OCI-M2 (cell line): ENCODE data around the gene COA7.
"Not testable (repeated sequence)": the region's sequence is repeated elsewhere in the genome, so short reads cannot be mapped to it uniquely, and the experiment has no call there.

Experiments used
- DNase-seq: peaks from one replicate; lab custom pipeline; 2025; ENCODE audit not compliant: unreplicated experiment; lab: John Stamatoyannopoulos, UW

COA7 gene

GRCh38 chr1:52697795-52698674, at the start of gene COA7:
Gene COA7, minus strand, starts transcription at chr1:52698347. Its CDS starts 21 bp downstream, at chr1:52698326.
- DNase-seq = no peak

- no peak for DNase-seq
Measured at GRCh38 chr1:52747450-52747849, 49.3 kb upstream of the COA7 start.

GRCh38 chr1:52746189-52746588, 48.0 kb upstream of the COA7 start:
- DNase-seq = no peak

- DNase-seq = no peak
Measured at GRCh38 chr1:52741259-52741658, 43.1 kb upstream of the COA7 start.

GRCh38 chr1:52739699-52740467, 41.7 kb upstream of the COA7 start:
- DNase-seq = no peak

- no peak for DNase-seq
Measured at GRCh38 chr1:52738893-52739292, 40.7 kb upstream of the COA7 start.

- DNase-seq = no peak
Measured at GRCh38 chr1:52738148-52738547, 40.0 kb upstream of the COA7 start.

GRCh38 chr1:52735371-52735770, 37.2 kb upstream of the COA7 start:
- DNase-seq = not testable (repeated sequence)

GRCh38 chr1:52733368-52733767, 35.2 kb upstream of the COA7 start:
- no peak for DNase-seq

- DNase-seq = no peak
Measured at GRCh38 chr1:52727956-52728656, 30.0 kb upstream of the COA7 start.

- DNase-seq = no peak
Measured at GRCh38 chr1:52727114-52727586, 29.0 kb upstream of the COA7 start.

GRCh38 chr1:52726265-52727113, 28.3 kb upstream of the COA7 start, which contains the start of gene ZYG11B:
Gene ZYG11B, plus strand, starts transcription at chr1:52726453. Its CDS starts 201 bp downstream, at chr1:52726654.
- DNase-seq = peak; percentile 51

GRCh38 chr1:52725903-52726264, 27.7 kb upstream of the COA7 start:
- DNase-seq = no peak

GRCh38 chr1:52723260-52723659, 25.1 kb upstream of the COA7 start:
- DNase-seq = no peak

- not testable (repeated sequence) for DNase-seq
Measured at GRCh38 chr1:52715296-52715695, 17.1 kb upstream of the COA7 start.

- DNase-seq = no peak
Measured at GRCh38 chr1:52713590-52713989, 15.4 kb upstream of the COA7 start.

- DNase-seq = no peak
Measured at GRCh38 chr1:52709016-52709415, 10.9 kb upstream of the COA7 start.

GRCh38 chr1:52707927-52708655, 9.9 kb upstream of the COA7 start:
- no peak for DNase-seq
